ENCODE data around the gene CAST. TPM values are rescaled to one million over a fixed set of nuclear protein-coding genes. Genes with fewer than 3 reads are reported as not detected.

The CAST gene
- total and polyA plus RNA-seq, 10 donors, result 30.0 to 233 (median 185) TPM

GRCh38 chr5:96721351-96721977, 59.3 kb downstream of the CAST start:
- no peak for TF ChIP-seq POLR2A (IDR thresholded peaks at IDR 0.05)
- DNase-seq, result no peak
- intact Hi-C loops (cut with DNase I; ENCODE audit: low total_unique reads), result no loop called here
- no peak overlapping the region for H3K27ac ChIP-seq
- peaks cover 0 to 46% (median 12%) of the 10 kb centered on the region in 6 donors for H3K4me1 ChIP-seq
- no peak overlapping the region for H3K4me3 ChIP-seq
- no peaks in the 10 kb centered on the region for H3K9me3 ChIP-seq
- no peaks in the 10 kb centered on the region for H3K27me3 ChIP-seq (replicated peaks in 1 of 7)
- peaks cover 0 to 50% (median 12%) of the 10 kb centered on the region in 6 donors for H3K36me3 ChIP-seq

- H3K4me3 ChIP-seq, result no peak overlapping the region
- H3K27ac ChIP-seq, result no peak overlapping the region
- 98 to 100% (median 100%) methylated on average over 1 of the region's 1 CpG for WGBS, 5 donors
- H3K9me3 ChIP-seq, result no peaks in the 10 kb centered on the region
- DNase-seq, result no peak
- H3K27me3 ChIP-seq (replicated peaks in 1 of 7), result no peaks in the 10 kb centered on the region
- peaks cover 2 to 77% (median 19%) of the 10 kb centered on the region in 6 donors for H3K36me3 ChIP-seq
- peaks cover 0 to 17% (median 6%) of the 10 kb centered on the region in 6 donors for H3K4me1 ChIP-seq
- intact Hi-C loops (cut with DNase I; ENCODE audit: low total_unique reads), result no loop called here
- TF ChIP-seq CTCF (IDR thresholded peaks at IDR 0.05 in 8 of 11, conservative IDR thresholded peaks at IDR 0.05 in 3 of 11) (no peak), POLR2A (IDR thresholded peaks at IDR 0.05) (no peak), POLR2AphosphoS5 (IDR thresholded peaks at IDR 0.05) (no peak)
Measured at GRCh38 chr5:96725257-96725656, 63.1 kb downstream of the CAST start.

- H3K27me3 ChIP-seq (replicated peaks in 1 of 7), result no peaks in the 10 kb centered on the region
- WGBS, 5 donors, result 74 to 94% (median 89%) methylated on average over 4 of the region's 4 CpGs
- H3K9me3 ChIP-seq, result no peaks in the 10 kb centered on the region
- no peak overlapping the region for H3K27ac ChIP-seq
- H3K4me3 ChIP-seq, result no peak overlapping the region
- peaks cover 2 to 90% (median 29%) of the 10 kb centered on the region in 6 donors for H3K36me3 ChIP-seq
- TF ChIP-seq CTCF (IDR thresholded peaks at IDR 0.05 in 8 of 11, conservative IDR thresholded peaks at IDR 0.05 in 3 of 11) (no peak), POLR2A (IDR thresholded peaks at IDR 0.05) (no peak), POLR2AphosphoS5 (IDR thresholded peaks at IDR 0.05) (no peak)
- intact Hi-C loops (cut with DNase I; ENCODE audit: low total_unique reads), result no loop called here
- H3K4me1 ChIP-seq, result peaks cover 0 to 2% (median 0%) of the 10 kb centered on the region in 6 donors
- no peak for DNase-seq
Measured at GRCh38 chr5:96726802-96727201, 64.6 kb downstream of the CAST start.

- Histone ChIP-seq H3K36me3 (peaks cover 2 to 88% (median 27%) of the 10 kb centered on the region in 6 donors), H3K4me3 (no peak overlapping the region), H3K4me1 (peaks cover 0 to 3% (median under 1%) of the 10 kb centered on the region in 6 donors), H3K9me3 (no peaks in the 10 kb centered on the region), H3K27ac (no peak overlapping the region), H3K27me3 (replicated peaks in 1 of 7) (no peaks in the 10 kb centered on the region)
- DNase-seq, result no peak
- intact Hi-C loops (cut with DNase I; ENCODE audit: low total_unique reads), result no loop called here
- TF ChIP-seq POLR2AphosphoS5 (IDR thresholded peaks at IDR 0.05) (no peak), CTCF (IDR thresholded peaks at IDR 0.05 in 8 of 11, conservative IDR thresholded peaks at IDR 0.05 in 3 of 11) (peak in 2 of 11 experiments; percentile 15 to 19), POLR2A (IDR thresholded peaks at IDR 0.05) (no peak)
Measured at GRCh38 chr5:96729156-96729555, 67.0 kb downstream of the CAST start.

All from spleen (tissue), 11 donors.